Endothelial cell of umbilical vein (primary cell): ENCODE results near the gene ARPC5. TPM values are rescaled to one million over a fixed set of nuclear protein-coding genes. Genes with fewer than 3 reads are reported as not detected.
A peak's percentile ranks its signal among the peaks of the same experiment; 100 is the strongest.

Source experiments
- BruUV-seq: library from RNA; stranded (reverse); fragments of 400-500 nt; replicated peaks from 2 replicates; lab custom pipeline; 2021; lab: Mats Ljungman, UMichigan
- CTCF ChIA-PET: fragments of 300-600, 350-600 bp; sonication (Branson Sonifier 250); formaldehyde crosslinking; loops from one replicate; lab custom pipeline; 2021; ENCODE audit warnings: antibody characterized with exemption, inconsistent platforms; lab: Charles Lee
- POLR2A ChIA-PET: fragments of 300-600, 350-600 bp; sonication (Branson Sonifier 250); formaldehyde crosslinking; loops from one replicate; lab custom pipeline; 2021; ENCODE audit warnings: antibody characterized with exemption, inconsistent platforms; lab: Charles Lee
- DNase-seq: peaks from one replicate; pipeline ENCODE4 v3.0.0-alpha.2; 2011; ENCODE audit warnings: low read depth, low spot score
- FAIRE-seq: peaks from 2 replicates; lab custom pipeline; 2011; peaks lifted over from hg19 to GRCh38; lab: Jason Lieb, UNC
- H2AFZ ChIP-seq: 2 replicates; pipeline ENCODE4 v1.6.0; 2012; ENCODE audit warnings: low read depth, low read length, control low read depth, inconsistent platforms
- H3K27ac ChIP-seq: 2 replicates; pipeline ENCODE4 v1.5.1; 2011; ENCODE audit warnings: low read depth, mild to moderate bottlenecking, control low read depth, low read length, moderate library complexity; ENCODE audit not compliant: insufficient read depth
- H3K27me3 ChIP-seq, 2 experiments: 2 replicates each; pipeline versions ENCODE4 v1.6.0 to v1.6.1; 2011; ENCODE audit warnings: low read length in 2 of 2, mixed read lengths in 1 of 2; ENCODE audit not compliant: control insufficient read depth in 2 of 2, insufficient read depth in 2 of 2
- H3K36me3 ChIP-seq, 2 experiments: 2 replicates in 1 of 2; 3 replicates in 1 of 2; pipeline ENCODE4 v1.5.1; 2011; ENCODE audit warnings: low read length in 2 of 2, mild to moderate bottlenecking in 1 of 2, moderate library complexity in 1 of 2; ENCODE audit not compliant: control insufficient read depth in 2 of 2, insufficient read depth in 2 of 2; ENCODE audit errors: extremely low read depth in 1 of 2
- H3K4me1 ChIP-seq: 3 replicates; pipeline ENCODE4 v1.5.1; 2011; ENCODE audit warnings: mild to moderate bottlenecking, low read length; ENCODE audit not compliant: control insufficient read depth, insufficient read depth; ENCODE audit errors: extremely low read depth
- H3K4me2 ChIP-seq: 2 replicates; pipeline ENCODE4 v1.6.1; 2011; ENCODE audit warnings: low read length, control low read depth, mixed read lengths; ENCODE audit not compliant: insufficient read depth
- H3K4me3 ChIP-seq, 3 experiments: fragments of 200-600 bp in 1 of 3; sonication (generic), shearing (Covaris generic) in 1 of 3; replicated peaks in 1 of 3; 2 replicates each; pipeline ENCODE4 v1.5.1; 2011 to 2016; ENCODE audit warnings: control low read depth in 3 of 3, low read length in 3 of 3, mild to moderate bottlenecking in 2 of 3, inconsistent platforms in 1 of 3, low read depth in 1 of 3, moderate library complexity in 1 of 3; ENCODE audit not compliant: insufficient read depth in 1 of 3
- H3K79me2 ChIP-seq: 2 replicates; pipeline ENCODE4 v1.6.0; 2012; ENCODE audit warnings: low read length, inconsistent platforms; ENCODE audit not compliant: control insufficient read depth, insufficient read depth
- H3K9ac ChIP-seq: replicated peaks from 2 replicates; pipeline ENCODE3; 2011; ENCODE audit warnings: low read length, control low read depth; ENCODE audit not compliant: insufficient read depth; ENCODE audit errors: extremely low read depth
- H3K9me1 ChIP-seq: replicated peaks from 3 replicates; pipeline ENCODE4 v1.6.0; 2011; ENCODE audit warnings: mild to moderate bottlenecking, low read length; ENCODE audit not compliant: control insufficient read depth, insufficient read depth; ENCODE audit errors: extremely low read depth
- H3K9me3 ChIP-seq: replicated peaks from 2 replicates; pipeline ENCODE4 v1.5.1; 2012; ENCODE audit warnings: low read length, inconsistent platforms; ENCODE audit not compliant: control insufficient read depth, insufficient read depth
- H4K20me1 ChIP-seq: replicated peaks from 2 replicates; pipeline ENCODE3; 2011; ENCODE audit warnings: mild to moderate bottlenecking, low read length; ENCODE audit not compliant: control insufficient read depth, insufficient read depth; ENCODE audit errors: extremely low read depth
- EZH2 ChIP-seq: IDR thresholded peaks from 2 replicates; pipeline ENCODE4 v1.6.1; 2012; ENCODE audit warnings: borderline replicate concordance, low read depth, mild to moderate bottlenecking, moderate library complexity, low read length, inconsistent platforms; ENCODE audit not compliant: severe bottlenecking
- FOS ChIP-seq: IDR thresholded peaks from 2 replicates; pipeline ENCODE4 v1.6.1; 2011; ENCODE audit warnings: mild to moderate bottlenecking, low read length, moderate library complexity, borderline replicate concordance; ENCODE audit not compliant: insufficient read depth
- GATA2 ChIP-seq: IDR thresholded peaks from 2 replicates; pipeline ENCODE4 v1.7.0; 2011; ENCODE audit warnings: low read depth, mild to moderate bottlenecking, moderate library complexity, mixed read lengths, low read length; ENCODE audit not compliant: insufficient read length, insufficient read depth
- JUN ChIP-seq: IDR thresholded peaks from 2 replicates; pipeline ENCODE4 v1.6.1; 2011; ENCODE audit warnings: borderline replicate concordance, low read depth; ENCODE audit not compliant: insufficient read length, insufficient read depth
- MYC ChIP-seq: IDR thresholded peaks from one replicate; pipeline ENCODE4 v1.6.1; 2011; ENCODE audit warnings: mild to moderate bottlenecking, low read depth, low read length
- POLR2A ChIP-seq: IDR thresholded peaks from 2 replicates; pipeline ENCODE4 v1.6.1; 2012; ENCODE audit warnings: low read depth, mild to moderate bottlenecking, control low read depth, low read length
- POLR2AphosphoS5 ChIP-seq: IDR thresholded peaks from 2 replicates; pipeline ENCODE4 v1.6.1; 2012; ENCODE audit warnings: low read depth, mild to moderate bottlenecking, control low read depth, low read length, moderate library complexity; ENCODE audit not compliant: insufficient read depth
- dilution Hi-C: fragments of 300-500 bp; cut with MboI; formaldehyde crosslinking; loops from one replicate; pipeline ENCODE4 v1.15.0; 2019; ENCODE audit warnings: low sequenced_read_pairs; ENCODE audit not compliant: extremely low pct_ligation_motif_present
- intact Hi-C: fragments of 100-400 bp; cut with micrococcal nuclease; formaldehyde crosslinking; loops from one replicate; pipeline ENCODE4 v1.10.0; 2022
- polyA plus RNA-seq, 4 experiments: library from polyadenylated mRNA; depleted of rRNA in 3 of 4; stranded (reverse) in 3 of 4; unstranded in 1 of 4; fragments of >200 nt; gene quantifications; 2 replicates each; pipeline versions ENCODE4 v1.2.1 to v1.2.3, GENCODE V29; 2011 to 2012; ENCODE audit warnings: missing spikeins in 1 of 4
- total RNA-seq: library from RNA; stranded (reverse); gene quantifications from 2 replicates; pipeline ENCODE4 v1.2.3, GENCODE V29; 2021
- TF ChIP-seq, protein P1 (sequence below), 2 donors: IDR thresholded peaks; 1 replicate in 1 of 2; 2 replicates in 1 of 2; pipeline ENCODE4 v1.5.1; 2011; ENCODE audit warnings: low read length in 2 of 2, mild to moderate bottlenecking in 2 of 2, moderate library complexity in 2 of 2, control low read depth in 1 of 2, inconsistent platforms in 1 of 2, low read depth in 1 of 2; ENCODE audit not compliant: insufficient read depth in 1 of 2; ENCODE audit errors: extremely low read depth in 1 of 2
- TF ChIP-seq, protein P2 (sequence below): IDR thresholded peaks from 2 replicates; pipeline ENCODE4 v1.6.1; 2011; ENCODE audit not compliant: insufficient read depth, insufficient read length

ARPC5 gene
- total and polyA plus RNA-seq, 2 donors (not counting 3 experiments of a cell fraction or from before 2014, with no cell fraction given): 110 to 185 TPM

GRCh38 chr1:183652107-183652506 lies 16.5 kb upstream of the ARPC5 start:
- dilution Hi-C loops (no loop called here), intact Hi-C loops (no loop called here)
- Histone ChIP-seq H3K4me1 (peaks cover 27% of the 10 kb centered on the region), H3K27me3 (no peaks in the 10 kb centered on the region), H4K20me1 (no peaks in the 10 kb centered on the region), H3K79me2 (no peaks in the 10 kb centered on the region), H2AFZ (peak overlapping the region; percentile 29), H3K9ac (no peak overlapping the region), H3K4me3 (no peak overlapping the region), H3K4me2 (no peak overlapping the region), H3K9me1 (no peaks in the 10 kb centered on the region), H3K27ac (peak overlapping the region; percentile 17), H3K36me3 (no peaks in the 10 kb centered on the region), H3K9me3 (no peaks in the 10 kb centered on the region)
- TSS peak; percentile 42 for BruUV-seq
- no peak for DNase-seq
- ChIA-PET POLR2A (no interaction called here), CTCF (interaction anchor here (1.3 to 6.2 kb wide), 4 partner anchors 16 to 264 kb away, joined by 3 to 307 read pairs (median 11); partner anchors contain the start of gene ARPC5)
- TF ChIP-seq POLR2A (no peak), JUN (no peak), EZH2 (no peak), MYC (no peak), GATA2 (no peak), FOS (no peak), POLR2AphosphoS5 (no peak)
- TF ChIP-seq, protein P1, sequence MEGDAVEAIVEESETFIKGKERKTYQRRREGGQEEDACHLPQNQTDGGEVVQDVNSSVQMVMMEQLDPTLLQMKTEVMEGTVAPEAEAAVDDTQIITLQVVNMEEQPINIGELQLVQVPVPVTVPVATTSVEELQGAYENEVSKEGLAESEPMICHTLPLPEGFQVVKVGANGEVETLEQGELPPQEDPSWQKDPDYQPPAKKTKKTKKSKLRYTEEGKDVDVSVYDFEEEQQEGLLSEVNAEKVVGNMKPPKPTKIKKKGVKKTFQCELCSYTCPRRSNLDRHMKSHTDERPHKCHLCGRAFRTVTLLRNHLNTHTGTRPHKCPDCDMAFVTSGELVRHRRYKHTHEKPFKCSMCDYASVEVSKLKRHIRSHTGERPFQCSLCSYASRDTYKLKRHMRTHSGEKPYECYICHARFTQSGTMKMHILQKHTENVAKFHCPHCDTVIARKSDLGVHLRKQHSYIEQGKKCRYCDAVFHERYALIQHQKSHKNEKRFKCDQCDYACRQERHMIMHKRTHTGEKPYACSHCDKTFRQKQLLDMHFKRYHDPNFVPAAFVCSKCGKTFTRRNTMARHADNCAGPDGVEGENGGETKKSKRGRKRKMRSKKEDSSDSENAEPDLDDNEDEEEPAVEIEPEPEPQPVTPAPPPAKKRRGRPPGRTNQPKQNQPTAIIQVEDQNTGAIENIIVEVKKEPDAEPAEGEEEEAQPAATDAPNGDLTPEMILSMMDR (IDR thresholded peaks at IDR 0.05; ENCODE audit: extremely low read depth in 1 of 2, insufficient read depth in 1 of 2, low read depth in 1 of 2, low read length in 2 of 2): no peak
- TF ChIP-seq, protein P2, sequence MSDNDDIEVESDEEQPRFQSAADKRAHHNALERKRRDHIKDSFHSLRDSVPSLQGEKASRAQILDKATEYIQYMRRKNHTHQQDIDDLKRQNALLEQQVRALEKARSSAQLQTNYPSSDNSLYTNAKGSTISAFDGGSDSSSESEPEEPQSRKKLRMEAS: no peak
- FAIRE-seq: no peak
